HG03439 (cell line): ENCODE results near the gene KREMEN1.

Source experiments
- ATAC-seq: cut with Tn5 transposase; IDR thresholded peaks from one replicate; pipeline ENCODE4 v1.9.1; 2021; ENCODE audit warnings: mild to moderate bottlenecking, moderate library complexity; ENCODE audit not compliant: unreplicated experiment

Gene KREMEN1

DNA sequence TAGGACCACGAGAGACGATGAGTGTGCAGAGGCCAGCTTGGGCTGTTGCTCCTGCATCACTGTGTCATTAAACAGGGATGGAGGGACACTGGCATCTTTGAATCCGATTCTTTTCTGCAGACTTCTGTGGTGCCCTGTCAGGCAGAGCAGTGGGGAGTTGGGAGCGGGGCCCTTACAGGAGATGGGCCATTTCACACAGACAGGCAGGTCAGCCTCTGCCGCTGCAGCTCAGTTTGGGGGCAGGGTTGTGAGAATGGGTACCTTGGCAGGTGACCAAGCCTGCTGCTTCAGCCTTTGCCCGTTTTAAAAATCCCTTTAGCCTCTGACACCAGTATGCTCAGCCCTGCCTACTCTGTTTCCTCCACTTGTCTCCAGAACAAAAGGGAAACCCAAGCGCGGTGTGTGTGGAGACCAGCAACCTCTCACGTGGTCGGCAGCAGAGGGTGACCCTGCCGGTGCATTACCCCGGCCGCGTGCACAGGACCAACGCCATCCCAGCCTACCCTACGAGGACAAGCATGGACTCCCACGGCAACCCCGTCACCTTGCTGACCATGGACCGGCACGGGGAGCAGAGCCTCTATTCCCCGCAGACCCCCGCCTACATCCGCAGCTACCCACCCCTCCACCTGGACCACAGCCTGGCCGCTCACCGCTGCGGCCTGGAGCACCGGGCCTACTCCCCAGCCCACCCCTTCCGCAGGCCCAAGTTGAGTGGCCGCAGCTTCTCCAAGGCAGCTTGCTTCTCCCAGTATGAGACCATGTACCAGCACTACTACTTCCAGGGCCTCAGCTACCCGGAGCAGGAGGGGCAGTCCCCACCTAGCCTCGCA lies 23.8 kb upstream of the KREMEN1 start:
- ATAC-seq = no peak

DNA sequence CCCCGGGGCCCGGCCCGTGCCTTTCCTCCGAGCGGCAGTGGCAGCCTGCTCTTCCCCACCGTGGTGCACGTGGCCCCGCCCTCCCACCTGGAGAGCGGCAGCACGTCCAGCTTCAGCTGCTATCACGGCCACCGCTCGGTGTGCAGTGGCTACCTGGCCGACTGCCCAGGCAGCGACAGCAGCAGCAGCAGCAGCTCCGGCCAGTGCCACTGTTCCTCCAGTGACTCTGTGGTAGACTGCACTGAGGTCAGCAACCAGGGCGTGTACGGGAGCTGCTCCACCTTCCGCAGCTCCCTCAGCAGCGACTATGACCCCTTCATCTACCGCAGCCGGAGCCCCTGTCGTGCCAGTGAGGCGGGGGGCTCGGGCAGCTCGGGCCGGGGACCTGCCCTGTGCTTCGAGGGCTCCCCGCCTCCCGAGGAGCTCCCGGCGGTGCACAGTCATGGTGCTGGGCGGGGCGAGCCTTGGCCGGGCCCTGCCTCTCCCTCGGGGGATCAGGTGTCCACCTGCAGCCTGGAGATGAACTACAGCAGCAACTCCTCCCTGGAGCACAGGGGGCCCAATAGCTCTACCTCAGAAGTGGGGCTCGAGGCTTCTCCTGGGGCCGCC lies 23.1 kb upstream of the KREMEN1 start:
- no peak for ATAC-seq

DNA sequence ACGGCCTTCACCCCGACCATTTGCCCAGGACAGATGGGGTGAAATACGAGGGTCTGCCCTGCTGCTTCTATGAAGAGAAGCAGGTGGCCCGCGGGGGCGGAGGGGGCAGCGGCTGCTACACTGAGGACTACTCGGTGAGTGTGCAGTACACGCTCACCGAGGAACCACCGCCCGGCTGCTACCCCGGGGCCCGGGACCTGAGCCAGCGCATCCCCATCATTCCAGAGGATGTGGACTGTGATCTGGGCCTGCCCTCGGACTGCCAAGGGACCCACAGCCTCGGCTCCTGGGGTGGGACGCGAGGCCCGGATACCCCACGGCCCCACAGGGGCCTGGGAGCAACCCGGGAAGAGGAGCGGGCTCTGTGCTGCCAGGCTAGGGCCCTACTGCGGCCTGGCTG lies 22.4 kb upstream of the KREMEN1 start:
- ATAC-seq = no peak

DNA sequence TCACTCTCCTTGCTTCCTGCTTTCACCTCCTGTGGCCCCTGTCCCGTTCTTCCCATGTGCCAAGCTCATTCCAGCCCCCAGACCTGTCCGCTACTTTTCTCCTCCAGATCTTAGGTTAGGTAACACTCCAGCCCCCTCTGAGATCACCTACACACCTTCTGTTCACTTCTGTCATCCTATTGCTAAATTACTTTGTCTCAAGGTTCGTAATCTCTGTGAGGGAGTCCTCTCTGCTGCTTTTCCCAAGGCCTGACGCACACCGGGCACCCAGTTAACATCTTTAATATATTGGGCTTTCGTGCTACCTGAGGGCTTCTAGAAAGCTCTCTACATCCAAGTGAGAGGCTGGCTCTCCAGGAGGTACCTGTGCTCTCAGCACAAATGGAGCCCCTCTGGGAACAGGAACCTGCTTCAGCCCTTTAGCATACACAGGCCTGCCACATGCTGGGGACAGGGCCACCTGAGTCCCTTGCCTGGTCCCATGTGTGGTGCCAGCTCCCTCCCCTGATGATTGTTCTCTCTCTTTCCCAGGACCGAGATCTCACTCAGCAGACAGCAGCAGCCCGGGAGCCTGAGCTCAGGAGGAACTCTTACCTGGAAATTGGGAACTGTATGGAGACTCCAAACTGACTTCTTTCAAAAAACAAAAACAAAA lies 19.7 kb upstream of the KREMEN1 start:
- no peak for ATAC-seq

DNA sequence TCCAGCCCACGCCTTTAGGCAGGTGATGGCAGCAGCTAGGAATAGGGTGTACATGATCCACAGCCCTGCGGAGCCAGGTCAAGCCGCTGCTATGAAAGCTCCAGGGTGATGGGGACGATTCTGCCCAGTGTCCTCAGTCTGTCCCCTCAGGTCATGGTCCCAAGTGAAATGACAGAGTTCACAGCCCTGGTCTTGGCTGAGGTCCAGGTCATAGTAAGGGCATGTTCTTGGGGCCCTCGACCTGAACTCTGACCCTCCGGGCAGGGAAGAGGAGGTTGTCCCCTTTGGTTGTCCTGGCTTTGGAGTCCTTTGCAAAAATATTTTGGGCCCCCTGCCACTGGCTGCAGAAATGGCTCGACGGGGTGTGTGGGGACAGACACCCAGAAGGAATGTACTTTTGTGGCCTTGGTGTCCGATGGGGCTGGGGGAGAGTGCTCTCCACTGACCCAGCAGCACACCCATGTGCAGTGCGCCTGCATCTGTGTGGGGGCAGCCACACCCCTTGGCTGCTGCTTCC lies 18.5 kb upstream of the KREMEN1 start:
- ATAC-seq = no peak

DNA sequence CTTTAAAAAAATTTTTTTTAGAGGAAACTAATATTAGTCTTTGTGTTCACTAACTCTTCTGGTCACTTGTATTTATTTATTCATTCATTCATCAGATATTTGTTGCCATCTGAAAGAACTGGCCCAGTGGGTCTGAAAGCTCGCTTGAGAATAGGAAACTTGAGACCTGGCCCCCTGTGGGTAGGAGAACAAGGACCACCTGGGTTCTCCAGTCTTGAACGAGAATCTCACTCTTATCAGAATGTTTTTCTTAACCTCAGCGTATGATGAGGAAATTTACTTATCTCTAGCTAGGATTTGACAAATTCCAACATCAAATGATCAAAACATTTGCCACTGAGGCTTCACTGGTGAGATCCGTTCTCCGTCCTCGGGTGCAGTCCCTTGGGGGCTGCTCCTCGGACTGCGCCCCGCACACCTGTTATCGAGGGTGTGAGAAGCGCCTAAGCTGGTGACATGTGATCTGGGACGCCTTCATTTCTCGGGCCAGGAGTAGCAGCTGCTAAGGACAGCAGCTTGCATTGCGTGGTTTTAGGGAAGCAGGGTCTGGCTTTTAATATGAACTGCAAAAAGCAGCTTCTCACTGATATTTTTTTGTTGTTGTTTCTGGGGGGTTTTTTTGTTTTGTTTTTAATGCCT lies 17.5 kb upstream of the KREMEN1 start:
- no peak for ATAC-seq

DNA sequence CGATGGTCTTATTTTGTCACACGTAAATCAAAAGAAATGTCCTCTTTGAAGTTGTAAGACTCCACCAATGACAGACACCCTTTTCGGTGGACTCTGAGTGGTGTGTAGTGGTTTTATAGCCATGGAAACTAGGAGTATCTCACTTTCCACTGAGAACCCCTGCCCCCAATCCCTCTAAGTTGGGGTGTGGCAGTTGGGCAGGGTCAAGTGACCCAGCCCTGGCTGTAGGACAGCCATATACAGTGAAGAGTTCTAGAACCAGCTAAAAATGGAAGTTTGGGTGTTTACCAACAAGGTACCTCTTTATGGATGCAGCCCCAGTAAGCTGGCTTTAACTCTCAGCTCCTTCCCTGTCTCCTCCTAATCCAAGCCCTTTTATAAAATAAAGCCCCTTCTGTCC lies 16.4 kb upstream of the KREMEN1 start:
- ATAC-seq = no peak

DNA sequence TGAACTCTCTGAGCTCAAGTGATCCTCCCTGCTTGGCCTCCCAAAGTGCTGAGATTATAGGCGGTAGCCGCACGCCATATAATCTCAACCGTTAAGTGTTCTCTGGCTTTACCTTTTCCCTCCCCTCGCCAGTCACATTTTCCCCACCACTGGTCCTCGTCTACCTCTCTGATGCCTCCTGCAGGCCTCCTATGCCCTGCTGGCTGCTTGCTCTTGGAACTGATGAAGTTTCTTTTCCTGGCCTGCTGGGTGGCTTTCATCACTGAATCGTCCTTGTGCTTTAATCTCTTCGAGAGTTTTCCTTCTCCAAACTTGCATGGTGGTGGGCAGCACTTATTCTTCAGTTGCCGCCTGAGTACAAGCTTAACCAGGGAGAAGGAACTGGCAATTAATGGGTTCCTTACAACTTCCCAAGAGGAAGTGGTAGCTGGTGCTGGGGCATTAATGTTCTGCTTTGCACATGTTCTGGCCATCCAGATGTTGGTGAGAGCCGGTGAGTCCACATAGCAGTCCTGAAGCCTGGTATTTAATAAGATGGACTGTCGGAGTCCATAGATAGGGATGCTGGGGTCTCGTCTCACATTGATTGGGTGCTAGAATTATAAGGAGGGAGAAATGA lies 12.5 kb upstream of the KREMEN1 start:
- no peak for ATAC-seq

DNA sequence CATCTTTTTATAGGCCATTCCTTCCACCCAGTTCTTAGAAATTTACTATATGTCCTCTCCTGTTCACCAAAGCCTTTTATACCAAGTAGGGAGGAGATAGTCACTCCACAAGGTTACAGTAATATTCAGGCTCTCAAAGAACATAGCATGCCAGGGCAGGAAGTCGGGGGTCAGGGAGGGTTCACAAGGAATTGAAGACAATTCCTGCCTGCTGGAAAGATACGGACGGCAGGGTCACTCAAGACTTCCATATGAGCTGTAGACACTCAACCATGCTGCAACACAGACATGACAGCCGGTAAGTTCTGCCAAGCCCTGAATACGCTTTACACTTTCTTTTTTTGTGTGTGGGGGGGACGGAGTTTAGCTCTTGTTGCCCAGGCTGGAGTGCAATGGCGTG lies 11.9 kb upstream of the KREMEN1 start:
- ATAC-seq = no peak

DNA sequence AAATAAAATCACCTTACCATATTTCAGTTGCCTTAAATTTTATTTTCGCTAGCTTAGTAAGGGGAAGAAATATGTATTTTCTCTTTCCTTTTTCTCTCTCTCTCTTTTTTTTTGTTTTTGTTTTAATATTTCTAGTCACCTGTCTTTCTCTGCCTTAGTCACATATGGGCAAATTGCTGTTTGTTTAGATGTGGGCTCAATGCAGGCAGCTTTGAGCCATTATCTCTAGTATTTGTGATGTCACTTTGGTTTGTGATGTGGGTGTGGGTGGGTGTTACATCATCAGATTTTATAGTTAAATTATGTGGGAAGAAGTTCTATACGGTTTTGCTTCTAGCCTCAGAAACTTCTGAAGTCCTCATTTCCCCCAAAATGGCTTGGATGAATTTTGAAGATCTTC lies 11.1 kb upstream of the KREMEN1 start, which contains the start of gene C22orf31:
Gene C22orf31 (minus strand): TSS at position 59 of the 400 bp plus-strand sequence. CDS start 39 bp downstream, at position 20.
- ATAC-seq = no peak

DNA sequence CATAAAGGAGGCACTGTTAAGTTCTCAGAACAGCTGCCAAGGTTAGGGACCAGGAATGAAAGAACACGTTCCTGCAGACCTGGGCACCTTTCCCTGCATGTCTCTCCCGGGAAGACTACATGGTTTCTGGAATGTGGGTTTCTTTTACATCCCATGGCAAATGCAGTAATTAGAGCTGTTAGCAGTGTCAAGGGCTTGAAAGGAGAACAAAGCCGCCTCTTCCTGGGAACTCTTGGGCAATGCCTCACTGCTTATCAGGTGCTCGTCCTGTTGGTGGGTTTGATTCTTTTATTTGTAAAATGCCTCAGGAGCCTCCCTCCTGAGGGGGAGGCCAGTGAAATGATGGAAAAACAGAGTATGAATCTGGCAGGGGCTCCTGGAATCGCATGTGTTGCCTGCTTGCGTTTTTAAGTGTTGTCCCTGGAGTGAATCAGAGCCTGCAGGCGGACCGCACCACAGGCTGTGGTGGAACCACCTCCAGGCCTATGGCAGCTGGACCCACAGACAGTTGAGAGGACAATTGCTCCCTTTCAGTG lies 10.5 kb upstream of the KREMEN1 start:
- no peak for ATAC-seq

DNA sequence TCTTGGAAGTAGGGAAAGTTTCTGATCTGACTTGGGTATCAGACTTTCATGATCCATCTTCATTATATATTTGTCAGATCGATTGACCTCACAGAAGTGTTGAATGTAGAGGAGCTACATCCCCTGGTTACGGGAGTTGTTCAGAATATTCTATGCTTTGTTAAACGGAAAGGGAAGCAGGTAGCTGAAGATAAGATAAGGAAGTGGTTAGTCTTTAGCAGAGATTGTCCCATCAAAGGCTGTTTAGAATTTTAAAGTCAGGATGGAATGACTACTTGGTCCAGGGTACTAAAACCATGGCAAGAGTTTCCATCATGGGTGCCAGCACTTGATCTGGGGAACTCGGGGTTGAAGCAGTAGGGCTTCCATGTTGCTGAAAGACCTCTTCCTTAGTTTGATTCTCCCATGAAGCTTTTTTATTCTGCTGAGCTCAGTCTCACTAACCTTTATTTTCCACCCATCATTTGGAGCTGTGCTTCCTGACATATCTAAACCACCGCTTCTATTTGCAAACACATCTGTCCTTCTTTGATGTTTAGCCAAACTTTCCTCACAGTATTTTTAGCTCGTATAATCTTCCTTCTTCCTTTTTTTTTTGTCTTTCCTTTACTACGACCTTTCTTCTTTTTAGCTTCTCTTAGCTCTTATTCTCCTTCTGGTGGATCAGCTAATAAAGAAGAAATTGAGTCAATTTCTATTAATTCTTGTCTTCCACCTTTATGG lies 7.2 kb upstream of the KREMEN1 start:
- ATAC-seq = no peak

DNA sequence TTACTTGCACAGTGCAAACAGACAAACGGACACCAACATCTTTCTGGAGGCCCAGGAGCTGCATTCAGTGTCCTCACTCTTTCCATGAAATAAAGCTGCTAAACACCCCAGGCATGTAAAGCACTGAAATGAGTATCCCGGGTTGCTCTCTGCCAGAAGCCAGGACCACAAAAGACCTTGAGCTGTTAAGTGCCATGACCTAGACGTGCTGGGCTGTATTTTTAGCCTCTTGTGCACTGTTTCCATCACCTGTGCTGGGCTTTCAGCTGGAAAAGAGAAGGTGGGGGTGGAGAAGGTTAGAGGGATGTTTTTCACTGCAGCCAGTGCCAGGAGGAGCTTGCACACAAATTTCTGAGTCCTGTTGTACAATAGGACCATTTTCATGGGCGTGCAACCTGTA lies 3.4 kb upstream of the KREMEN1 start:
- no peak for ATAC-seq

DNA sequence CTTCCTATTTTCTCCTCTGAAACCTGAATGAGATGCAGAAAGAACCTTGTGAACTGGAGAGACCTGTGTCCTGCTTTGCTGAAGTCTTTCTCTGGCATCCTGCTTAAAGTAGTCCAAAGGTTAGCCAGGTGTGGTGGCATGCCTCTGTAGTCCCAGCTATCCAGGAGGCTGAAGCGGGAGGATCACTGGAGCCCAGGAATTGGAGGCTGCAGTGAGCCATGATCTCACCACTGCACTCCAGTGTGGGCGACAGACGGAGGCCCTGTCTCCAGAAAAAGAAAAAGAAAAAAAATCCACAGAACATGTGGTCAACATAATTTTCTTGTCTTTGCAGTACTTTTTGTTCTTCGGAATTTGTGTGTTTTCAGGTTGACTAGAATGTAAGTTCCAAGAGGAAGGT lies 2.3 kb upstream of the KREMEN1 start:
- no peak for ATAC-seq

DNA sequence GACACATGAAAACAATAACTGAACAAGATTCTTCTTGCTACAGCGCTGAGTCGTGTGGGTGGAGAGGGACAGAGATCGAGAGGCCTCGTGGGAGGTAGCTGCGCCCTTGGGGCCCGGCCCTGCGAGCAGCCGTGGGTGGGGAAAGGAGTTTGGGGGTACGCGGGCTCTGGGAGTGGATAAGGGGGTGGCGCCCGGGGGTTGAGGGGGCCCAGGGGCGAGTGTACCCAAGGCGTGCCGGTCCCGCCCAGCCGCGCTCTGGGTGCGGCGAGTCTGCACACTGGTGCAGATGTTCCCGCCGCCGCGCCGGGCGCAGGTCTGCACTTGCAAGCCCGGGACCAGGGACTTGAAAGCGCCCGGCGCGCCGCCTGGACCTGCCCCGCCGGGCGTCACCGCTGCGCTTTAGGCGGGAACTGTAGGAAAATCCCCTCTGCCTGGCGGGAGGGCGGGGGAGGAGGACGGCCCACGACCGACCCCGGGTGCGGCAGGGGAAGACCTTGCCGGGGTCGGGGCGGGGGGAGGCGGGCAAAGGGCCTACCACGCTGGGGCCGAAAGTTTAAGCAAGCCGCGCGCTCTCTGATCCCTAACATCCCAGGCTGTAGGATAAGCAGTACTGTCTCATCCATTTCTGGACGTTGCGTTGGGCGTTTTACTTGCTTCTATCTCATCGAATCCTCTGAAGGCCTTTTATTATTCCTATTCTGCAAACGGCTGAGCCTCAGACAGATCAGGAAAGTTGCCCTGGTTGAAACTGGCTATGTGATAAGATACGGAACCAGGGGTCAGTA lies 1.4 kb upstream of the KREMEN1 start:
- no peak for ATAC-seq

DNA sequence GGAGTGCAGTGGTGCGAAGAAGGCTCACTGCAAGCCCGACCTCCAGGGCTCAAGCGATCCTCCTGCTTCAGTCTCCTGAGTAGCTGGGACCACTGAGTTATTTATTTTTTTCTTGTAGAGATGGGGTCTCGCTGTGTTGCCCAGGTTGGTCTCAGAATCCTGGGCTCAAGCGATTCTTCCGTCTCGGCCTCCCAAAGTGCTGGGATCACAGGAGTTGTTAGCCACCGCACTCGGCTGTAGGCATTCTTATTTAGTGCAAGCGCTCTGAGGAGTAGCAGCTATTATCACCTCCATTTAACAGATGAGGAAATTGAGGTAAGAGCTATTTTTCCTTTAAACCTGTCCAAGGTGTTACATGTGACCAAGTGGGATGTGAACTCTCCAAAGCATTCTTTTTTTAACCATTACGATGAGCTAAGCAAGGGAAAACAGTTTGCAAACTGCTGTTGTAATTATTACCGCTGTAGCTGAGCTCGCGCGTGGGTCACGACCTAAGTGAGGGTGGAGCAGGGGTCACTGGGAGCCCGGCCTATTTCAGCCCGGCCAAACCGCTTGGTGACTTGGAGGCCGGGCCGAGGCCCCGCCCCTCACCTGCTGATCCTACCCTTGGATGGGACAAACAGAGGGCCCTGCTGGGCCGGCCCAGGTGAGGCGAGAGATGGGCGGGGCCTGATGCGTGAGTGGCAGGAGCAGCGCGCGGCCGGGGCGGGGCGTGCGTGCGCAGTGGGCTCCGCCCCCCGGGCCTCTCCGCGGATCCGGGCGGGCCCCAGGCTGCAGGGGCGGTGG lies 449 bp upstream of the KREMEN1 start:
- ATAC-seq = peak; percentile 74

DNA sequence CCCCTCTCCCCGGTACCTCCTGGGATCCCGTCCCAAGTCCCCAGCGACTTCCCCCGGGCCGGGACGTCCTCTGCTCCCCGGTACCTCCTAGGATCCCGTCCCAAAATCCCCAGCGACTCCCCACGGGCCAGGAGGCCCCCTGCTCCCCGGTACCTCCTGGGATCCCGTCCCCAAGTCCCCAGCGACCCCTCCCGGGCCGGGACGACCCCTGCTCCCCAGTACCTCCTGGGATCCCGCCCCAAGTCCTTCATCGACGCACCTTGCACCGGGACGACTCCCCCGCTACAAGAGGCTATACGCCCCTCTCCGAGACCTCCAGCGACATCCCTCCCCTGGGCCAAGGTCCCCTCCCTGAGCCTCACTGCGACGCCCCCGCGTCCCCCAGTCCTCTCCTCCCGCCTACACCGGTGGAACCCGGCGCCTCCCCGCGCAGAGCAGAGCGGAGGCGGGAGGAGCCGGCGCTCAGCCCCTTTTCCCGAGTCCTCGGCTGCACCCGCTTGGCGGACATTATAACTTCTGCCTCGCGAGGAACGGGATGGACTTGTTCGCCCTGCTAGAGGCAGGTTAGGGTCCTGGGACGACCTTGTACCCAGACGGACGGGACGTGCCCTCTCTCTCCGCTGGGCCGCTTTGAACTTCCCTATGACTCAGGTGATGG lies 912 bp downstream of the KREMEN1 start:
- ATAC-seq = no peak

DNA sequence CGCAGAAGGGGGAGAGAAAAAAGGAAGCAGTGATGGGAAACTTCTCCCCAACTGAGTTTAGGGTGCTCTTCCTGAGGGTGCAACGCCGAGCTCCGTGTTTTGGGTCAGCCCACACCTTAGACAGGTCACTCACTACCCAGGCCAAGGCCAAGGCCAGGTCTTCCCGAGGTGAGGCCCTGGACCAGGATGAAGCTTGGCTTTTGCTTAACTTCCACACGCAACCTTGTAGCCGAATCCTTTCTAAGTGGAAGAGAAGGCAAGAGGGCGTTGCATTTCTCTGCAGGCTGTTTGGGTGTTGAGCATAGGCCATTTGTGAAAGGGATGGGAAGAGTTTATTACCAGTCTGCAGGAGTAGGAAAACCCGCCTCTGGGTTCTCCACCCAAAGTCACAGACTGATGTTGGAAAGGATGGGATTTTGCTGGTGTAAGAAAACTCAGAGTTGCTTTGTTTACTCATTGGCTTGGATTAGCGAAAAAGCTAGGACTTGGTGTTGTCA lies 1.5 kb downstream of the KREMEN1 start:
- ATAC-seq = no peak
